Ishikawa (cell line): ENCODE measurements around the gene COTL1.

Experiments
- CEBPB ChIP-seq: IDR thresholded peaks from 2 replicates; pipeline ENCODE4 v1.6.1; 2012
- CREB1 ChIP-seq: IDR thresholded peaks from 2 replicates; pipeline ENCODE4 v1.6.1; 2012; ENCODE audit warnings: low read depth
- EGR1 ChIP-seq: IDR thresholded peaks from 2 replicates; pipeline ENCODE4 v1.6.1; 2012
- EP300 ChIP-seq: IDR thresholded peaks from 2 replicates; pipeline ENCODE4 v1.6.1; 2012; ENCODE audit warnings: borderline replicate concordance
- FOXM1 ChIP-seq: IDR thresholded peaks from 2 replicates; pipeline ENCODE4 v1.6.1; 2012; ENCODE audit warnings: low read depth, borderline replicate concordance
- RAD21 ChIP-seq: IDR thresholded peaks from 2 replicates; pipeline ENCODE4 v1.6.1; 2012; ENCODE audit warnings: low read depth
- TAF1 ChIP-seq: IDR thresholded peaks from 2 replicates; pipeline ENCODE4 v1.6.1; 2012; ENCODE audit warnings: low read depth, mild to moderate bottlenecking
- TCF12 ChIP-seq: IDR thresholded peaks from 2 replicates; pipeline ENCODE4 v1.6.1; 2012; ENCODE audit warnings: low read depth
- TEAD4 ChIP-seq: IDR thresholded peaks from 2 replicates; pipeline ENCODE4 v1.6.1; 2012
- YY1 ChIP-seq: IDR thresholded peaks from 2 replicates; pipeline ENCODE4 v1.6.1; 2012; ENCODE audit warnings: low read depth
- TF ChIP-seq, protein P1 (sequence below): IDR thresholded peaks from 2 replicates; pipeline ENCODE4 v1.6.1; 2012; ENCODE audit warnings: low read depth, mild to moderate bottlenecking
- TF ChIP-seq, protein P2 (sequence below): IDR thresholded peaks from 2 replicates; pipeline ENCODE4 v1.6.1; 2012

DNA sequence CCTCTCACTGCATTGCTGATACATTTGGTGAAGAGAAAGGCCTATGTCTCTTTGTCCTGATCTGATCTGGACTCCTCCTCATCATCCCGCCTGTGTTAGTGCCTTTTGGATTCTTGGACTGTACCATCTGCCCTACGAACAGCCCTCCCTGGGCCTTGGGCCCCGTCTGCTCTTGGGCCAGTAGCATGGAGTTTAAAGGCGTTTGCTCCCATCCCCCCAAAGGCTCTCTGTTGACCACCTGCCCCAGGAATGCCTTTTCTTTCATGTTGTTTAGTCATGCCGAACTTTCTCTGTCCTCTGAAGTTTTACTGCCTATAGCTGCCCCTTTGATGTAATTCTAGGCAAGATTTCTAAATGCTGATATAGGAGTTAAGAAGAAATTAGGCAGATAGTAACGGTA, 82.5 kb downstream of the COTL1 start:
- TF ChIP-seq, protein P1, sequence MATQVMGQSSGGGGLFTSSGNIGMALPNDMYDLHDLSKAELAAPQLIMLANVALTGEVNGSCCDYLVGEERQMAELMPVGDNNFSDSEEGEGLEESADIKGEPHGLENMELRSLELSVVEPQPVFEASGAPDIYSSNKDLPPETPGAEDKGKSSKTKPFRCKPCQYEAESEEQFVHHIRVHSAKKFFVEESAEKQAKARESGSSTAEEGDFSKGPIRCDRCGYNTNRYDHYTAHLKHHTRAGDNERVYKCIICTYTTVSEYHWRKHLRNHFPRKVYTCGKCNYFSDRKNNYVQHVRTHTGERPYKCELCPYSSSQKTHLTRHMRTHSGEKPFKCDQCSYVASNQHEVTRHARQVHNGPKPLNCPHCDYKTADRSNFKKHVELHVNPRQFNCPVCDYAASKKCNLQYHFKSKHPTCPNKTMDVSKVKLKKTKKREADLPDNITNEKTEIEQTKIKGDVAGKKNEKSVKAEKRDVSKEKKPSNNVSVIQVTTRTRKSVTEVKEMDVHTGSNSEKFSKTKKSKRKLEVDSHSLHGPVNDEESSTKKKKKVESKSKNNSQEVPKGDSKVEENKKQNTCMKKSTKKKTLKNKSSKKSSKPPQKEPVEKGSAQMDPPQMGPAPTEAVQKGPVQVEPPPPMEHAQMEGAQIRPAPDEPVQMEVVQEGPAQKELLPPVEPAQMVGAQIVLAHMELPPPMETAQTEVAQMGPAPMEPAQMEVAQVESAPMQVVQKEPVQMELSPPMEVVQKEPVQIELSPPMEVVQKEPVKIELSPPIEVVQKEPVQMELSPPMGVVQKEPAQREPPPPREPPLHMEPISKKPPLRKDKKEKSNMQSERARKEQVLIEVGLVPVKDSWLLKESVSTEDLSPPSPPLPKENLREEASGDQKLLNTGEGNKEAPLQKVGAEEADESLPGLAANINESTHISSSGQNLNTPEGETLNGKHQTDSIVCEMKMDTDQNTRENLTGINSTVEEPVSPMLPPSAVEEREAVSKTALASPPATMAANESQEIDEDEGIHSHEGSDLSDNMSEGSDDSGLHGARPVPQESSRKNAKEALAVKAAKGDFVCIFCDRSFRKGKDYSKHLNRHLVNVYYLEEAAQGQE = no peak
- TF ChIP-seq FOXM1 (no peak), TAF1 (no peak), CEBPB (no peak), YY1 (no peak), EP300 (no peak), RAD21 (no peak), TEAD4 (no peak), TCF12 (no peak), EGR1 (no peak), CREB1 (no peak)
- TF ChIP-seq, protein P2, sequence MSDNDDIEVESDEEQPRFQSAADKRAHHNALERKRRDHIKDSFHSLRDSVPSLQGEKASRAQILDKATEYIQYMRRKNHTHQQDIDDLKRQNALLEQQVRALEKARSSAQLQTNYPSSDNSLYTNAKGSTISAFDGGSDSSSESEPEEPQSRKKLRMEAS = no peak
